ENCODE results near the gene EIF2B4.

The EIF2B4 gene

DNA sequence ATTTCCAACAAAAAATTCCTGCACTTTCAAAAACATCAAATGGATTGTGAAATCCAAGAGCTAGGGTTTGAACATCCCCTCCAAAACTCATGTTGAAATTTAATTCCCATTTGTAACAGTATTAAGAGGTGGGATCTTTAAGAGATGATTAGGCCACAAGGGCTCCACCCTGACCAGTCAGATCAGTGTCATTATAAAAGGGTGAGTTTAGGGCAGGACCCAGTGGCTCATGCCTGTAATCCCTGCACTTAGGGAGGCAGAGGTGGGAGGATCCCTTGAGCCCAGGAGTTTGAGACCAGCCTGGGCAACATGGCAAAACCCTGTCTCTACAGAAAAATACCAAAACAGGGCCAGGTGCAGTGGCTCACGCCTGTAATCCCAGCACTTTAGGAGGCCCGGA, 22.5 kb downstream of the EIF2B4 start:
- Histone ChIP-seq H3K9me3 (ENCODE audit: control insufficient read depth, low read length) (no peaks in the 10 kb centered on the region), H2BK15ac (ENCODE audit: low read depth, poor library complexity, severe bottlenecking) (no peak overlapping the region), H2AFZ (ENCODE audit: low read depth, low read length) (no peak overlapping the region), H2BK120ac (ENCODE audit: low read depth, low read length) (no peak overlapping the region), H4K8ac (ENCODE audit: low read length) (no peak overlapping the region), H3K4me3 (ENCODE audit: insufficient read depth in 1 of 2, low read depth in 1 of 2, low read length in 2 of 2) (no peak overlapping the region), H2BK5ac (ENCODE audit: low read depth, low read length, poor library complexity, severe bottlenecking) (no peak overlapping the region), H3K4me1 (ENCODE audit: control insufficient read depth, insufficient read depth, low read depth, low read length) (no peaks in the 10 kb centered on the region), H3K4me2 (ENCODE audit: low read length, poor library complexity, severe bottlenecking) (no peak overlapping the region), H3K79me1 (replicated peaks; ENCODE audit: low read length, poor library complexity, severe bottlenecking) (peaks cover 26% of the 10 kb centered on the region), H2AK5ac (ENCODE audit: low read length, severe bottlenecking) (no peak overlapping the region), H3K4ac (ENCODE audit: low read depth in 1 of 2, low read length in 2 of 2) (no peak overlapping the region), H3K36me3 (ENCODE audit: control insufficient read depth in 1 of 2, insufficient read depth in 2 of 2, low read depth in 1 of 2, low read length in 2 of 2) (peaks cover 6 to 12% of the 10 kb centered on the region in 2 experiments), H2BK12ac (ENCODE audit: low read length in 2 of 2) (no peak overlapping the region), H3K23ac (ENCODE audit: low read length in 2 of 2) (no peak overlapping the region), H4K91ac (ENCODE audit: low read length) (no peak overlapping the region), H3K18ac (ENCODE audit: low read depth in 1 of 2, low read length in 2 of 2) (no peak overlapping the region), H3K27me3 (ENCODE audit: control insufficient read depth in 1 of 2, insufficient read depth in 1 of 2, low read length in 2 of 2) (no peaks in the 10 kb centered on the region), H3K9ac (ENCODE audit: low read length) (no peak overlapping the region), H3K14ac (ENCODE audit: low read length in 2 of 2) (no peak overlapping the region), H3K27ac (ENCODE audit: low read length, poor library complexity, severe bottlenecking) (no peak overlapping the region)
- no peak for DNase-seq
- 100% methylated on average over 2 of the region's 2 CpGs for WGBS

DNA sequence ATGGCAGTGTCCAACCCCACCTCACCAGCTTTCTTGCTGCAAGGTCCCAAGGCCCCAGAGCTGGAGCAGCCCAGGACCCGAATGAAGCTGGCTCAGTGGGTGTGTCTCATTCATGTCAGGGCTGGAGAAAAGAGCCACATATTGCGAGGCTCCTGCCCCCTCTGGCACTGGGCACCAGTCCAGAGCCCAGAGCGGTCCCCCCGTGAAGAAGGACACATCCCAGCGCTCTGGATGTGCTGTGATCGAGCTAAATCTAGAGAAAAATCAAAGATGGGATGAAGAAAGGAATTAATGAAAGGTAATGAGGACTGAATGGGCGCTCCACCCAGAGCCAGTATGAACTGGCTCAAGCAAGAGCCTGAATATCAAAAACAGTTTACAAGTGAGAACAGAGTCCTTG, 34.0 kb downstream of the EIF2B4 start:
- Histone ChIP-seq H3K4me3 (ENCODE audit: insufficient read depth in 1 of 2, low read depth in 1 of 2, low read length in 2 of 2) (no peak overlapping the region), H3K9me3 (ENCODE audit: control insufficient read depth, low read length) (no peaks in the 10 kb centered on the region), H4K91ac (ENCODE audit: low read length) (no peak overlapping the region), H3K4ac (ENCODE audit: low read depth in 1 of 2, low read length in 2 of 2) (no peak overlapping the region), H3K4me1 (ENCODE audit: control insufficient read depth, insufficient read depth, low read depth, low read length) (no peaks in the 10 kb centered on the region), H3K14ac (ENCODE audit: low read length in 2 of 2) (no peak overlapping the region), H2BK12ac (ENCODE audit: low read length in 2 of 2) (no peak overlapping the region), H3K23ac (ENCODE audit: low read length in 2 of 2) (no peak overlapping the region), H3K27me3 (ENCODE audit: control insufficient read depth in 1 of 2, insufficient read depth in 1 of 2, low read length in 2 of 2) (no peaks in the 10 kb centered on the region), H3K36me3 (ENCODE audit: control insufficient read depth in 1 of 2, insufficient read depth in 2 of 2, low read depth in 1 of 2, low read length in 2 of 2) (peaks cover 65 to 84% of the 10 kb centered on the region in 2 experiments), H2BK5ac (ENCODE audit: low read depth, low read length, poor library complexity, severe bottlenecking) (no peak overlapping the region), H4K8ac (ENCODE audit: low read length) (no peak overlapping the region), H3K9ac (ENCODE audit: low read length) (no peak overlapping the region), H3K18ac (ENCODE audit: low read depth in 1 of 2, low read length in 2 of 2) (no peak overlapping the region), H2BK15ac (ENCODE audit: low read depth, poor library complexity, severe bottlenecking) (no peak overlapping the region), H2BK120ac (ENCODE audit: low read depth, low read length) (no peak overlapping the region), H3K4me2 (ENCODE audit: low read length, poor library complexity, severe bottlenecking) (no peak overlapping the region), H3K79me1 (replicated peaks; ENCODE audit: low read length, poor library complexity, severe bottlenecking) (peaks cover 6% of the 10 kb centered on the region), H2AFZ (ENCODE audit: low read depth, low read length) (no peak overlapping the region), H2AK5ac (ENCODE audit: low read length, severe bottlenecking) (no peak overlapping the region), H3K27ac (ENCODE audit: low read length, poor library complexity, severe bottlenecking) (no peak overlapping the region)
- WGBS: 98% methylated on average over 6 of the region's 7 CpGs
- no peak for DNase-seq

DNA sequence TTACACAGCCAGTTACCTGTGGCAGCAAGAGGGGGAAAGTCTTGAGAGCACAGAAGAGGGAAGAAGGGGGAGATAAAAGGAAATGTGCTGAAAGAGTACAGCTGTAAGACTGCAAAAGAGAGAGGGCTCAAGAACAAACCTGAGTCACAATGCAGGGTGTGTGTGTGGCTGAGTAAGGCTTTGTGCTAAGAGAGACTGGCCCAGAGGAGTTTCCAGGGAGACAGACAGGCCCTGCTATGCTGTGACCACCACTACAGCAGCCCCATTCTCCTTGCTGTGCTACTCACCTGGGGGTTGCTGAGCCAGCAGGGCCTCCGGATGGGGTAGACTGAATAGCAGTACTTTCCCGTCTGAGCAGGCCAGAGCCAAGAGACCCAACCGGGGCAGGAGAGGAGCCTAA, 34.8 kb downstream of the EIF2B4 start:
- no peak overlapping the region for H4K91ac ChIP-seq (ENCODE audit: low read length)
- no peak overlapping the region for H3K14ac ChIP-seq (ENCODE audit: low read length in 2 of 2)
- H2BK15ac ChIP-seq (ENCODE audit: low read depth, poor library complexity, severe bottlenecking): no peak overlapping the region
- WGBS: 100% methylated on average over 2 of the region's 3 CpGs
- no peak overlapping the region for H3K4me2 ChIP-seq (ENCODE audit: low read length, poor library complexity, severe bottlenecking)
- no peak overlapping the region for H2AK5ac ChIP-seq (ENCODE audit: low read length, severe bottlenecking)
- H3K79me1 ChIP-seq (replicated peaks; ENCODE audit: low read length, poor library complexity, severe bottlenecking): peaks cover 6% of the 10 kb centered on the region
- H3K36me3 ChIP-seq (ENCODE audit: control insufficient read depth in 1 of 2, insufficient read depth in 2 of 2, low read depth in 1 of 2, low read length in 2 of 2): peaks cover 61 to 85% of the 10 kb centered on the region in 2 experiments
- no peak for DNase-seq
- no peak overlapping the region for H3K27ac ChIP-seq (ENCODE audit: low read length, poor library complexity, severe bottlenecking)
- no peaks in the 10 kb centered on the region for H3K27me3 ChIP-seq (ENCODE audit: control insufficient read depth in 1 of 2, insufficient read depth in 1 of 2, low read length in 2 of 2)
- H3K4me1 ChIP-seq (ENCODE audit: control insufficient read depth, insufficient read depth, low read depth, low read length): no peaks in the 10 kb centered on the region
- H3K4me3 ChIP-seq (ENCODE audit: insufficient read depth in 1 of 2, low read depth in 1 of 2, low read length in 2 of 2): no peak overlapping the region
- H3K23ac ChIP-seq (ENCODE audit: low read length in 2 of 2): no peak overlapping the region
- H2BK5ac ChIP-seq (ENCODE audit: low read depth, low read length, poor library complexity, severe bottlenecking): no peak overlapping the region
- no peak overlapping the region for H3K18ac ChIP-seq (ENCODE audit: low read depth in 1 of 2, low read length in 2 of 2)
- H3K9me3 ChIP-seq (ENCODE audit: control insufficient read depth, low read length): no peaks in the 10 kb centered on the region
- H3K9ac ChIP-seq (ENCODE audit: low read length): no peak overlapping the region
- no peak overlapping the region for H2BK12ac ChIP-seq (ENCODE audit: low read length in 2 of 2)
- no peak overlapping the region for H4K8ac ChIP-seq (ENCODE audit: low read length)
- H2BK120ac ChIP-seq (ENCODE audit: low read depth, low read length): no peak overlapping the region
- H2AFZ ChIP-seq (ENCODE audit: low read depth, low read length): no peak overlapping the region
- no peak overlapping the region for H3K4ac ChIP-seq (ENCODE audit: low read depth in 1 of 2, low read length in 2 of 2)

DNA sequence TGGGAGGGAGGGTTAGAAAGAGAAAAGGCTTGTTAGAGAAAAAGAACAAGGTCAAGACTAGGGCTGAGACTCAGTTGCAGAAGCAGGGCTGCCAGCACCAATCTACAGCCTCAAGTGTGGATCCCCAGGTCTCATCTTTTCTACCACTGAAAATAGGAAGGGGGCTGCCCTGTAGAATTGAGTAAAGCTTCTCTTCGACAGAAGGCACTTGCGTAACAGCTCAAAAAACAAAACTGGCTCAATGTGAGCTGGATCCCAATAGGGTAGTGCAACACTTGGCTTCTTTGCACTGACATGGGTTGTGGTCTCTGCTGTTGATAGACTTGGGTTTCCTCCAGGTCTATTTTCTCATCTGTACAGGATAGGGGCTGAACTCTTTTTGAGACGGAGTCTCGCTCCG, 45.4 kb downstream of the EIF2B4 start:
- Histone ChIP-seq H2BK120ac (ENCODE audit: low read depth, low read length) (no peak overlapping the region), H3K4ac (ENCODE audit: low read depth in 1 of 2, low read length in 2 of 2) (no peak overlapping the region), H3K9me3 (ENCODE audit: control insufficient read depth, low read length) (no peaks in the 10 kb centered on the region), H4K91ac (ENCODE audit: low read length) (no peak overlapping the region), H3K27me3 (ENCODE audit: control insufficient read depth in 1 of 2, insufficient read depth in 1 of 2, low read length in 2 of 2) (no peaks in the 10 kb centered on the region), H2AFZ (ENCODE audit: low read depth, low read length) (no peak overlapping the region), H3K23ac (ENCODE audit: low read length in 2 of 2) (no peak overlapping the region), H3K14ac (ENCODE audit: low read length in 2 of 2) (no peak overlapping the region), H3K4me2 (ENCODE audit: low read length, poor library complexity, severe bottlenecking) (no peak overlapping the region), H2BK15ac (ENCODE audit: low read depth, poor library complexity, severe bottlenecking) (no peak overlapping the region), H3K9ac (ENCODE audit: low read length) (no peak overlapping the region), H3K36me3 (ENCODE audit: control insufficient read depth in 1 of 2, insufficient read depth in 2 of 2, low read depth in 1 of 2, low read length in 2 of 2) (peaks cover 24 to 40% of the 10 kb centered on the region in 2 experiments), H3K4me3 (ENCODE audit: insufficient read depth in 1 of 2, low read depth in 1 of 2, low read length in 2 of 2) (no peak overlapping the region), H3K27ac (ENCODE audit: low read length, poor library complexity, severe bottlenecking) (no peak overlapping the region), H3K4me1 (ENCODE audit: control insufficient read depth, insufficient read depth, low read depth, low read length) (peaks cover 13% of the 10 kb centered on the region), H3K79me1 (replicated peaks; ENCODE audit: low read length, poor library complexity, severe bottlenecking) (peaks cover 8% of the 10 kb centered on the region), H2BK5ac (ENCODE audit: low read depth, low read length, poor library complexity, severe bottlenecking) (no peak overlapping the region), H3K18ac (ENCODE audit: low read depth in 1 of 2, low read length in 2 of 2) (no peak overlapping the region), H2AK5ac (ENCODE audit: low read length, severe bottlenecking) (no peak overlapping the region), H2BK12ac (ENCODE audit: low read length in 2 of 2) (no peak overlapping the region), H4K8ac (ENCODE audit: low read length) (no peak overlapping the region)
- DNase-seq: no peak
- 96% methylated on average over 5 of the region's 5 CpGs for WGBS
